GM18517 (cell line): Measurements from ENCODE around the gene GRM1.
"Not testable (repeated sequence)": the region's sequence is repeated elsewhere in the genome, so short reads cannot be mapped to it uniquely, and the experiment has no call there.

Source experiments
- ATAC-seq: cut with Tn5 transposase; IDR thresholded peaks from one replicate; pipeline ENCODE4 v1.9.1; 2021; ENCODE audit warnings: mild to moderate bottlenecking, moderate library complexity; ENCODE audit not compliant: unreplicated experiment

The GRM1 gene

GRCh38 chr6:146189131-146189530 is 160.3 kb downstream of the GRM1 start:
- ATAC-seq, result no peak

DNA sequence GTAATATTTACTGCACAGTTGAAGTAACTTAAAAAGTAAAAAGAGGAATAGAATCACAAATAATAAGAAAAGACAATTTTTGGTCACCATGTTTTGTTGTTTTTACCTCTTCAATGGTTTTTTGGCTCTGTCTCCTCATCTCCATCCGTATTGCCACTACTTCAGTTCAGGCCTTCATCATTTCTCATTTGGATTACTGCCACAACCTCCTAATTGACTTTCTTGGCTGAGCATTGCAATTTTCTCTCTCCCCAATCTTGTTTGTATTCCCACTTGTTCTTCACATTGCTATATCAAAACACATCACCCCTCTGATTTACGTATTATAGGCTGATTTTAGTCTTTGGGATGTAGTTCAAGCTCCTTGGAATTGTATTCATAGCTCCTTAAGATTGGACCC is 161.7 kb downstream of the GRM1 start:
- ATAC-seq, result no peak

DNA sequence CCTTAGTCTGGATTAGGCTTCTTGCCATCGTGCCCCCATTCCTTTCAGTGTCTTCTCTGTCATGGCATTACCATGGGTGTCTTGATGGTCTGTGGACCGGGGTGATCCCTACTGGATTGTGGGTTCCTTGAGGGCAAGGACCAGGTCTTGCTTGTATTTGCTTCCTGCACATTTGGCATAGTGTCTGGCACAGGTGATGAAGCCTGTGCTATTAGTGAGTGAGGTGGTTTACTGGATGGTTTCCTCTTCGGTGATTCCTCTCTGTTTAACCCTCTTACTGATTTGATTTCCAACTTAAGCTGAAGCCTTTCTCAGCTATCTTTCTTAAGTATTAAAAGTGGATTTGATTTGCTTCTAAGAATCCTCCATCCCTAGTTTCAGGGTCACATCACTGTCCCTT is 162.3 kb downstream of the GRM1 start:
- ATAC-seq, result no peak

DNA sequence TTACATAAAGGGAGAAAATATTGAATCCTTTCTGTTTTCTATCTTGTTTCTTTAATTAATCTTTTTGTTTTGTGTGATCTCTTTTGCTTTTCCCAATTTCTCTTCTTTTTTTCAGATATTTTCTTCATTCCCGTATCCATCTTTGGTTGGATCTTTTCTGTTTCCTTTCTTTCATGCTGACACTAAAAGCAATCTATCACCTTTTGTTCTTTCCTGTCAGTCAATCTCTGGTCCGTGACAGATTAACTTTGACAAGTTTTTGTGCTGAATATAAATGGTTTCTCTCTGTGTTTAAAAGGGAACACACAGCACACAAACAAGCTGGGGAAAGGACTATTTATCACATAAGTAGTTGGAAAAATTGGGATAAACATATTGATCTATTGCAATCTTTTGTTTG is 162.8 kb downstream of the GRM1 start:
- no peak for ATAC-seq

- no peak for ATAC-seq
Observed at GRCh38 chr6:146194434-146194833, 165.6 kb downstream of the GRM1 start.

- no peak for ATAC-seq
Observed at GRCh38 chr6:146200176-146200575, 171.3 kb downstream of the GRM1 start.

DNA sequence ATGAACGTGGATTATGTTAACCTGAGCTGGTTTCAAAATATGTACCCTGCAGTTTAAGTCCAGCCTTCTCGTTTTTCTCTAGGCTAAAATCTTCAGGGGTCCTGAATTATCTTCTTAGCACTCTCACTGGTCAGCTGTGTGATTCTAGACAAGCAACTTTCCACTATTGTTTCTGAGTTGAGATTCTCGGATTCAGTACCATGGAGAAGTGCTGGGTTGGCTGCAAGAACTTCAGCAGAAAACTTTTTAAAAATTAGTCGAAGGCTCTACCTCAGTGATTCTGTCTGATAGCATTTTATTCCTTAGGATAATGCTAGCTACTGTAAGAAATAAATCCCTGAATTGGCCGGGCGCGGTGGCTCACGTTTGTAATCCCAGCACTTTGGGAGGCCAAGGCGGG is 173.7 kb downstream of the GRM1 start:
- ATAC-seq, result no peak

GRCh38 chr6:146209942-146210341 is 181.1 kb downstream of the GRM1 start:
- no peak for ATAC-seq

DNA sequence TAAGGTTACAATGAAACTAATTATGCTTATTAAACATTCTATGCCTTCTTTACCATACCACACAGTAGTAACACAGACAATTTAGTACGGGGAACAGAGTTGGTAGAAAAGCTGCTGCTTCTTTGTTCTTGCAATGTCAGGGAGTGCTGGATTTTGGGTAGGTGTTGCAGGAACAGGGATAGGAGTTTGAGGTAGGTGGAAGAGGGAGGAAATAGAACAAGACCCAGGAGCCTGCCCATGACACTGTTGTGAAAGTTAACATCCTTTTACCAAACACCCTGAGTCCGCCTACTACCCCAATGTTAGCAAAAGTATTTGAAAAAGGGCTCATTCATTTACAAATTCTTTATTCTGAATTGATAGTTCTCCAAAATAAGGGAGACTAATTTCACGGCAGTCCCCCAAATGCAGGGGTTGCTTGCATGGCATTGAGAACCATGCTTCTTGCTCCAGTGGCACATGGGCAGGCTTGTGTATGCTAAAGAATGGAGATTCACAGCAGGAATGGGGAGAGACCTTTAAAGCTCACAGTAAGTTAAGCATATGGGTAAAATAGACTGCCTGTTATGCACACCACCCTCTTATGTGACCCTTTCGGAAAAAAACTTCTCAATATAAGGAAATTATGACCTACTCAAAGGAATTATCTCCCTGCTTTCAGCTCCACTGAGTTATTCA is 181.7 kb downstream of the GRM1 start:
- no peak for ATAC-seq

DNA sequence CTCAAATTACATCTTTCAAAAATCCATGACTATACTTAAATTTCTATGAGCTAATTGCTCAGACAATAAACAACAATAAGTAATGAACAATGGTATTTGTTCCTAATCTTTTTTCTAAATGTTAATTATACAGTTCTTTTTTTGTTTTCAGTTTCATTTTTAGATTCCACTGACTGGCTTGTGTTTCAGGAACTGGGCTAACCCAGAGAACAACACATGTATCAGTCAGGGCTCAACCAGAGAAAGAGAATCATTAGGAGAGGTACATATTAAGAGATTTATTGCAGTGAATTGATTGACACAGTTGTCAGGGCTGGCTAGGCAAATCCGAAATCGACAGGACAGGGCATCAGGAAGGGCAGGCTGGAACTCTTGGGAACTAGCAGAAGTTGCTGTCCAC is 182.8 kb downstream of the GRM1 start:
- no peak for ATAC-seq

- ATAC-seq, result no peak
Observed at GRCh38 chr6:146212781-146213180, 183.9 kb downstream of the GRM1 start.

GRCh38 chr6:146219101-146219500 is 190.2 kb downstream of the GRM1 start:
- no peak for ATAC-seq

GRCh38 chr6:146224449-146224848 is 195.6 kb downstream of the GRM1 start:
- ATAC-seq, result no peak

GRCh38 chr6:146224988-146225387 is 196.1 kb downstream of the GRM1 start:
- no peak for ATAC-seq

GRCh38 chr6:146240322-146240721 is 211.5 kb downstream of the GRM1 start:
- no peak for ATAC-seq

DNA sequence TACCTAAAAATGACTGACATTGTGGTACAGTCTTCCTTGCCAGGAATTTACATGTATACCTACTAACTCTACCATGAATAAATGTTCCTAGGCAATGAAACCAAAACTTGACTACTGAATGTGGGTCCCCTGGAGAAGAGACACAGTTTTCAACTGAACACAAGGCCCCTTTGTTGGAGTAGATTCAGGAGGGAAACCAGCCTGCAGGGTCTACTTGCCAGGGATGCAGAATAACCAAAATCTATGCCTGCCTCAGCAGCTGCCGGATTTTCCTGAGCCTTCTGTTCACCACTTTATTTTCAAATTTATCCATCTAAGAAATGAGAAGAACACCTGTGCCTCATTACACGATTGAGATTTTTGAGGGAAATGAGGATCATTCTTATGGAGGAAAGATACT is 211.9 kb downstream of the GRM1 start:
- no peak for ATAC-seq

DNA sequence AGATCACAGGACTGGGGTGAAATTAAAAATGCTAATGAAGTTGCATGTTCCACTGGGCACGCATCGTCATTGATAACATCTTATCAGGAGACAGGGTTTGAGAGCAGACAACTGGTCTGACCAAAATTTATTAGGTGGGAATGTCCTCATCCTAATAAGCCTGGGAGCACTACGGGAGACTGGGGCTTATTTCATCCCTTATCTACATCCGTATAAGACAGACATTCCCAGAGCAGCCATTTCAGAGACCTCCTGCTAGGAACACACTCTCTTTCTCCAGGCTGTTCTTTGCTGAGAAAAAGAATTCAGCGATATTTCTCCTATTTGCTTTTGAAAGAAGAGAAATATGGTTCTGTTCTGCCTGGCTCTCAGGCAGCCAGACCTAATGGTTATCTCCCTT is 214.8 kb downstream of the GRM1 start:
- not testable (repeated sequence) for ATAC-seq

DNA sequence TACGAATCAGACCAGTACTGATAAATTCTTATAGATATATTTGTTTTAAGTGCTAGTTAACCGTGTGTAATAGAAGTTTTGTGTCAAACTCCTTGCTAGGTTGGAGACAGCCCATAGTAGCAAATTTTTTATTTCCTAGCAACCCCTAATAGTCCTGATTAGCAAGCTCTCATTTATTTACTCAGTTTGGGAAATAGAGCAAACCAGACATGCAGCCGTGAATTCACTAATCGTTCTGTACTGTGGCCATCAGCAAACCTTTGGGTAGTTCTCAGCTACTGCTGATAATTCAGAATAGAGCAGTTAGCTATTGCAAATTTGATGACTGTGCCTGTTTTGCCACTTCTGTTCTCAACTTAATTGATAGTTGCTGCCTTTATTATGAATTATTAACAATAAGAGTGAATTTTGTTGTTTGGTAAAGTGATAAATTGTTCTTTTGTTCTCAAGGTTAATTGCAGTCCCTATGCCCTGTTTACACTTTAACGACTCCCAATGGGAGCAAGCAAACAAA is 215.8 kb downstream of the GRM1 start:
- ATAC-seq, result no peak

- ATAC-seq, result no peak
Observed at GRCh38 chr6:146246028-146246427, 217.2 kb downstream of the GRM1 start.

DNA sequence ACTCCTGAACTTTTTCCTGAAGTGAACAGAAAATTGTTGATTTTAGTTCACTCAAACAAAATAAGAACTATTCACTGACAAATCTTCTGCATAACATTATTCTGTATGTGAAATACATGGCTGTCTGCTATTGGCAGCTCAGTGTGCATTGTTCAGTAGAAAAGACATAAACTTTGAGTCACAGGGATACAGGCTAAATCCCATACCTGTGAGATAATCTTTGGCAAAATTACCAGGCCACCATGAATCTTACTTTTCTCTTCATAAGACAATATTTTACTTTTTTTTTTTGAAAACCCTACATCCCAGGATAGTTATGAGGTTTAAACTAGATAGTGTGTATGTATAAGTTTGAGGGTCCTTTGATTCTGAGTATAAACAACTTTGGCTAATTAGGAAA is 224.8 kb downstream of the GRM1 start:
- ATAC-seq, result no peak

DNA sequence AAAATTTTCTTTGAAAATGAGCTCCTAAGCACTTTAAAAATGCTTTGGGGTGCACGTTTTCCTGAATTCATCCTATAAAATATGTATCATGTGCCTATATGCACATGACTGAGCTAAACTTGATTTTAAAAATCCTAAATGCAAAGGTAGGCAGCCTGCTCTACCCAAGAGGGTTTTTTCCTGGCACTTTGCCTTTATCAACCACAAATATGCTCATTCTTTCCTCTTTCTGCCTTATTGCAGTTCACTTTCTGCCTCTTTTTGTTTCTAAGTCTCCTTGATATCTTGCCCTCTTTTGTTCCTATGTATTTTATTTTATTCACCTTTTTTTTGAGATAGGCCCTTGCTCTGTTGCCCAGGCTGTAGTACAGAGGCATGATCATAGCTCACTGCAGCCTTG is 229.3 kb downstream of the GRM1 start:
- ATAC-seq, result no peak

- no peak for ATAC-seq
Observed at GRCh38 chr6:146260886-146261285, 232.0 kb downstream of the GRM1 start.

DNA sequence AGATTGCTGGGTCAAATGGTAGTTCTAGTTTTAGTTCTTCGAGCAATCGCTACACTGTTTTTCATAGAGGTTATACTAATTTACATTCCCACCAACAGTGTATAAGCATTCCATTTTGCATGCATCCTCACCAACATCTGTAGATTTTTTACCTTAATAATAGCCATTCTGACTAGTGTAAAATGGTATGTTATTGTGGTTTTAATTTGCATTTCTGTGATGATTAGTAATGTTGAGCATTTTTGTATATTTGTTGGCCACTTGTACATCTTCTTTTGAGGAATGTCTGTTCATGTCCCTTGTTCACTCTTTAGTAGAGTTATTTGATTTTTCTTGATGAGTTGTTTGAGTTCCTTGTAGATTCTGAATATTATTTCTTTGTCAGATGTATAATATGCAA is 236.2 kb downstream of the GRM1 start:
- no peak for ATAC-seq
